Left ventricle myocardium inferior (tissue), 1 donor: ENCODE measurements around the gene SLC25A52. TPM values are rescaled to one million over a fixed set of nuclear protein-coding genes. Genes with fewer than 3 reads are reported as not detected.

Source experiments
- DNase-seq: peaks from one replicate; pipeline ENCODE4 v3.0.0-alpha.2; 2020
- H3K27ac ChIP-seq: fragments of 200-600 bp; replicated peaks from 2 replicates; pipeline ENCODE4 v1.8.0; 2021
- H3K27me3 ChIP-seq: fragments of 200-600 bp; 2 replicates; pipeline ENCODE4 v1.8.0; 2021; ENCODE audit warnings: low read depth
- H3K36me3 ChIP-seq: fragments of 200-600 bp; 2 replicates; pipeline ENCODE4 v1.8.0; 2021
- H3K4me1 ChIP-seq: fragments of 200-600 bp; 2 replicates; pipeline ENCODE4 v1.8.0; 2021
- H3K4me3 ChIP-seq: fragments of 200-600 bp; 2 replicates; pipeline ENCODE4 v1.8.0; 2021; ENCODE audit warnings: mild to moderate bottlenecking, moderate library complexity
- H3K9me3 ChIP-seq: fragments of 200-600 bp; replicated peaks from 2 replicates; pipeline ENCODE4 v1.8.0; 2021
- intact Hi-C: fragments of 100-400 bp; cut with micrococcal nuclease; formaldehyde crosslinking; loops from one replicate; pipeline ENCODE4 v1.11.0; 2022
- total RNA-seq: library from RNA; stranded (reverse); fragmentation: NEBNext Ultra II Directional; extraction: Animal tissue kit (Norgen Biotek cat#: 25700); gene quantifications from one replicate; pipeline ENCODE4 v1.2.1, GENCODE V29; 2021
- TF ChIP-seq, protein P1 (sequence below): fragments of 200-600 bp; IDR thresholded peaks from 2 replicates; pipeline ENCODE4 v1.8.0; 2021; ENCODE audit warnings: antibody characterized with exemption, mild to moderate bottlenecking, borderline replicate concordance
- donor health status: DM: no; HTN: yes; CAD: no; lungs with severe emphysema.

Gene SLC25A52
- total RNA-seq, 1 donor from 2014 or later, result not detected

DNA sequence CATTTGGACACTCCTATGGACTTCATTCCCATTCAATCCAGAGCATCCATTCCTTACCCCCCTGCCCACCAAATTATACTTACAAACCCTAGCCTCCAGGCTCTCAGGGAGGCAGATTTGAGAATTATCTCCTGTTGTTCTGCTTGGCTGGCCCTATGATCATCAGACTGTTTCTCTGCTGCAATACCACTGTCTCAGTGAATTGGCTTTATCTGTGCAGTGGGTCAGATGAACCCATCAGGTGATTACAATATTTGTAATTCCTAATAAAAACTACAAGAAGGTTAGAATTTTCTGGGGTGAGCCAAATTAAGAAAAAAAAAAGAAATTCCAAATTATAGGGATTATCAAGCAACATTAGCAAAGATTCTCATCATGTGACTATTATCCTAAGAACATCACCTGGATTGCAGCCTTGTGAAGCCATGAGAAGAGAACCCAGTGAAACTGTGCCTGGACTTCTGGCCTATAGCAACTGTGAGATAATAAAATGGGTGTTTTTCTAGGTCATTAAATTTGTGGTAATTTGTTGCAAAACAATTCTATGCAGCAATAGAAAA, 17.8 kb upstream of the SLC25A52 start:
- intact Hi-C loops, result no loop called here
- H3K9me3 ChIP-seq, result peaks cover 33% of the 10 kb centered on the region
- no peaks in the 10 kb centered on the region for H3K27me3 ChIP-seq
- no peaks in the 10 kb centered on the region for H3K36me3 ChIP-seq
- H3K4me1 ChIP-seq, result no peaks in the 10 kb centered on the region
- no peak overlapping the region for H3K4me3 ChIP-seq
- no peak overlapping the region for H3K27ac ChIP-seq
- DNase-seq, result no peak
- TF ChIP-seq, protein P1, sequence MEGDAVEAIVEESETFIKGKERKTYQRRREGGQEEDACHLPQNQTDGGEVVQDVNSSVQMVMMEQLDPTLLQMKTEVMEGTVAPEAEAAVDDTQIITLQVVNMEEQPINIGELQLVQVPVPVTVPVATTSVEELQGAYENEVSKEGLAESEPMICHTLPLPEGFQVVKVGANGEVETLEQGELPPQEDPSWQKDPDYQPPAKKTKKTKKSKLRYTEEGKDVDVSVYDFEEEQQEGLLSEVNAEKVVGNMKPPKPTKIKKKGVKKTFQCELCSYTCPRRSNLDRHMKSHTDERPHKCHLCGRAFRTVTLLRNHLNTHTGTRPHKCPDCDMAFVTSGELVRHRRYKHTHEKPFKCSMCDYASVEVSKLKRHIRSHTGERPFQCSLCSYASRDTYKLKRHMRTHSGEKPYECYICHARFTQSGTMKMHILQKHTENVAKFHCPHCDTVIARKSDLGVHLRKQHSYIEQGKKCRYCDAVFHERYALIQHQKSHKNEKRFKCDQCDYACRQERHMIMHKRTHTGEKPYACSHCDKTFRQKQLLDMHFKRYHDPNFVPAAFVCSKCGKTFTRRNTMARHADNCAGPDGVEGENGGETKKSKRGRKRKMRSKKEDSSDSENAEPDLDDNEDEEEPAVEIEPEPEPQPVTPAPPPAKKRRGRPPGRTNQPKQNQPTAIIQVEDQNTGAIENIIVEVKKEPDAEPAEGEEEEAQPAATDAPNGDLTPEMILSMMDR, result no peak

DNA sequence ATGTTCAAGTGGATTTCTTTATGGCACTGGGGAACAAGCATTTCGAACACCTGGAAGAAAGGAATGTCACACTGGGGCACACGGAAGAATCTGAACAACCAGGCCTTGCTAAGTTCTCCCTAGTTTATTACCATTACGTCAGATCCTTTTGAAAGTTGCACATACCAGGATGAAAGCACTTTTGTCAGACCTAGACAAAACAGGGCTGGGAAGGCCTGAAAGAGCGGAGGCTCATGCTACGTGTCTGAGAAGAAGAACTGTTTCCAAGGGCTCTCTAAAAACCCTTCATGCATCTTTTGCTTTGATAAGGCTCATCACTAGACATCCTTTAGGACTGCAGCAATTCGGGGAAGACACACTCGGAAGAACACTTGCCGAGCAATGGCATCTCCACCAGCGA, 15.4 kb upstream of the SLC25A52 start:
- DNase-seq, result no peak
- Histone ChIP-seq H3K27ac (no peak overlapping the region), H3K27me3 (no peaks in the 10 kb centered on the region), H3K36me3 (no peaks in the 10 kb centered on the region), H3K4me3 (no peak overlapping the region), H3K9me3 (peaks cover 33% of the 10 kb centered on the region), H3K4me1 (no peaks in the 10 kb centered on the region)
- TF ChIP-seq, protein P1, result no peak
- intact Hi-C loops, result no loop called here

DNA sequence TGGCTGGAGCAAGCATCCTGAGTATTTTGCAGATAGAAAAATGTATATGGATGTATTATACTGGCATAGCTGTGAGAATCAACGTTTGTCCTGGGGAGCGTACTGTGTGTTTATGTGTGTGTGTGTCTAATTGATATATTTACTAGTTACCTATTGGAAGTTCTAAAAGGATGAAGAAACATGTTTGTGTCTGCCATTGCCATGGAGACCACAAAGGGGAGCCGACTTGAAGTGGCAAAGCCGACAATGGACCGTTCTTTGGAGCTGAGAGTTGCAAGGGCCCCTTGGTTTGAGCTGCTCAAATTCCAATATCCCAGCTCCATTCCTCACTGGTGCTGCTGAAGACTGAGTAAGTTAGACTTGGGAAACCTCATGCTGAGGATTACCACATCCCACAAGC, 14.3 kb upstream of the SLC25A52 start:
- Histone ChIP-seq H3K27ac (no peak overlapping the region), H3K4me1 (no peaks in the 10 kb centered on the region), H3K36me3 (no peaks in the 10 kb centered on the region), H3K9me3 (peaks cover 29% of the 10 kb centered on the region), H3K27me3 (no peaks in the 10 kb centered on the region), H3K4me3 (no peak overlapping the region)
- DNase-seq, result no peak
- TF ChIP-seq, protein P1, result no peak
- intact Hi-C loops, result no loop called here

DNA sequence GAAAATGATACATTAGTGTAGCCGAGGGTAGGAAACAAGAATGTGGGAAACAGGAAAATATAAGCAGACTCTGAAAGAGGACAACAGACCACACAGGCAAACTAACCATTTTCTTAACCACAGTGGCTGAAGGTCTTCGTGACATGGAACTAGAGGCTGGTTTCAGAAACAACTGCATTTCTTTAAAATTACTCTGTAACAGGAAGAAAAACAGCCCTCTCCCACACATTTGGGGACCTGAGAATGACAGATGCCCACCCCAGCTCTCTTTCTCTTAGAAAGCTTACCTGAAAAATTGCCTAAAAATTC, 13.8 kb upstream of the SLC25A52 start:
- no peaks in the 10 kb centered on the region for H3K36me3 ChIP-seq
- no peak for DNase-seq
- H3K9me3 ChIP-seq, result peaks cover 23% of the 10 kb centered on the region
- H3K4me3 ChIP-seq, result no peak overlapping the region
- H3K27me3 ChIP-seq, result no peaks in the 10 kb centered on the region
- no peak overlapping the region for H3K27ac ChIP-seq
- TF ChIP-seq, protein P1, result no peak
- no peaks in the 10 kb centered on the region for H3K4me1 ChIP-seq
- intact Hi-C loops, result no loop called here

DNA sequence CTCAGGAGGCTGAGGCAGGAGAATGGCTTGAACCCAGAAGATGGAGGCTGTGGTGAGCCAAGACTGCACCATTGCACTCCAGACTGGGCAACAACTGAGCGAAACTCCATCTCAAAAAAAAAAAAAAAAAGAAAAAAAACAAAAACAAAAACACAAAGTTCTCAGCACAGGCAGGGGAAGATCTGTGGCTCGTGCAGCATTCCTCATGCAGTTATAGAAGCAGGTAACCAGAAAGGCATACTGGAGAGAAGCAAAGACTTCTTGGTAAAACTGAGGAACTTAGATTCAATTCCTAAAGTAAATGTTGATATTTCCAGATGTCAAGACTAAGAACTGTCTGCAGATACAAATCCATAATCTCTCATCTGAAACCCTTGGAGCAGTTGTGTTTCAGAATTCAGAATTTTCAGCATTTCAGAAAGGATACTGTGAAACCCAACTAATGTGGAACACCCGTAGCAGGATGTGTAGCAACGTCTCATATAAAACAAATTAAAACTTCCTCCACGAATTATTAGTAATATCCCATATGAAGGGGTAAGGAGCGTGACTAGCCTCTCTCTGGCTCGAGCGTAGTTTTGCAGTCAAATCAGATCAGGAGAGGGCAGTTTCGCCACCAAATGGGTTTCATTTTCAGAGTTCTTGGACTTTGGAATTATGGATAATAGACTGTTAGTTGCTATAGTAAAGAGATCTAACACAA, 13.2 kb upstream of the SLC25A52 start:
- intact Hi-C loops, result no loop called here
- Histone ChIP-seq H3K4me1 (no peaks in the 10 kb centered on the region), H3K36me3 (no peaks in the 10 kb centered on the region), H3K27me3 (no peaks in the 10 kb centered on the region), H3K9me3 (peaks cover 18% of the 10 kb centered on the region), H3K4me3 (no peak overlapping the region), H3K27ac (no peak overlapping the region)
- DNase-seq, result no peak
- TF ChIP-seq, protein P1, result no peak
